ENCODE results near the gene AIFM1. TPM values are rescaled to one million over a fixed set of nuclear protein-coding genes. Genes with fewer than 3 reads are reported as not detected.
"Not testable (repeated sequence)": the region's sequence is repeated elsewhere in the genome, so short reads cannot be mapped to it uniquely, and the experiment has no call there.

AIFM1 gene
- total and polyA plus RNA-seq, 2 donors: 10.8 to 26.2 TPM

- 22% methylated on average over 28 of the region's 28 CpGs for WGBS
- DNase-seq (ENCODE audit: extremely low spot score): no peak
- Histone ChIP-seq H3K27ac (ENCODE audit: low read depth) (peak overlapping the region; percentile 83), H3K4me1 (ENCODE audit: insufficient read depth) (no peaks in the 10 kb centered on the region), H3K4me3 (ENCODE audit: low read depth, low read length) (no peak overlapping the region), H3K36me3 (ENCODE audit: insufficient read depth) (no peaks in the 10 kb centered on the region)
Observed at GRCh38 chrX:130120321-130120731, 45.3 kb downstream of the AIFM1 start.

- H3K36me3 ChIP-seq (ENCODE audit: insufficient read depth): no peaks in the 10 kb centered on the region
- DNase-seq (ENCODE audit: extremely low spot score): no peak
- peak overlapping the region; percentile 48 for H3K27ac ChIP-seq (ENCODE audit: low read depth)
- H3K4me1 ChIP-seq (ENCODE audit: insufficient read depth): no peaks in the 10 kb centered on the region
- WGBS: 50% methylated on average over 14 of the region's 14 CpGs
- H3K4me3 ChIP-seq (ENCODE audit: low read depth, low read length): no peak overlapping the region
Observed at GRCh38 chrX:130119312-130119898, 46.2 kb downstream of the AIFM1 start.

- Histone ChIP-seq H3K36me3 (ENCODE audit: insufficient read depth) (no peaks in the 10 kb centered on the region), H3K27ac (ENCODE audit: low read depth) (peak overlapping the region; percentile 48), H3K4me1 (ENCODE audit: insufficient read depth) (no peaks in the 10 kb centered on the region), H3K4me3 (ENCODE audit: low read depth, low read length) (no peak overlapping the region)
- DNase-seq (ENCODE audit: extremely low spot score): no peak
- WGBS: 22% methylated on average over 21 of the region's 21 CpGs
Observed at GRCh38 chrX:130118441-130119311, 47.0 kb downstream of the AIFM1 start.

- no peak for DNase-seq (ENCODE audit: extremely low spot score)
- WGBS: 95% methylated on average over 7 of the region's 7 CpGs
- Histone ChIP-seq H3K36me3 (ENCODE audit: insufficient read depth) (no peaks in the 10 kb centered on the region), H3K4me1 (ENCODE audit: insufficient read depth) (no peaks in the 10 kb centered on the region), H3K27ac (ENCODE audit: low read depth) (no peak overlapping the region), H3K4me3 (ENCODE audit: low read depth, low read length) (no peak overlapping the region)
Observed at GRCh38 chrX:130117166-130117565, 48.5 kb downstream of the AIFM1 start.

- H3K4me1 ChIP-seq (ENCODE audit: insufficient read depth): not testable (repeated sequence)
Observed at GRCh38 chrX:130115119-130115885, 50.3 kb downstream of the AIFM1 start.

GRCh38 chrX:130114141-130114588 lies 51.5 kb downstream of the AIFM1 start:
- H3K36me3 ChIP-seq (ENCODE audit: insufficient read depth): no peaks in the 10 kb centered on the region
- DNase-seq (ENCODE audit: extremely low spot score): no peak
- H3K4me1 ChIP-seq (ENCODE audit: insufficient read depth): no peaks in the 10 kb centered on the region
- no peak overlapping the region for H3K4me3 ChIP-seq (ENCODE audit: low read depth, low read length)
- WGBS: 86% methylated on average over 9 of the region's 9 CpGs
- no peak overlapping the region for H3K27ac ChIP-seq (ENCODE audit: low read depth)

More at GRCh38 chrX:130115119-130115885, 50.3 kb downstream of the AIFM1 start:
- H3K36me3 ChIP-seq (ENCODE audit: insufficient read depth); H3K27ac ChIP-seq (ENCODE audit: low read depth); H3K4me3 ChIP-seq (ENCODE audit: low read depth, low read length); DNase-seq (ENCODE audit: extremely low spot score): not testable (repeated sequence)
- 94% methylated on average over 10 of the region's 10 CpGs for WGBS

GRCh38 chrX:130111220-130112154 lies 54.2 kb downstream of the AIFM1 start:
- H3K36me3 ChIP-seq (ENCODE audit: insufficient read depth): no peaks in the 10 kb centered on the region
- DNase-seq (ENCODE audit: extremely low spot score): no peak
- H3K4me3 ChIP-seq (ENCODE audit: low read depth, low read length): peak overlapping the region; percentile 78
- H3K4me1 ChIP-seq (ENCODE audit: insufficient read depth): no peaks in the 10 kb centered on the region
- WGBS: 42% methylated on average over 43 of the region's 43 CpGs
- peak overlapping the region; percentile 83 for H3K27ac ChIP-seq (ENCODE audit: low read depth)

GRCh38 chrX:130110379-130111219 lies 55.0 kb downstream of the AIFM1 start, which contains the start of gene ELF4:
ELF4 (minus strand) TSS chrX:130110497; CDS start chrX:130081330, 29,167 bp downstream.
- peak within 1 kb of the TSS; percentile 78 for H3K4me3 ChIP-seq (ENCODE audit: low read depth, low read length)
- H3K4me1 ChIP-seq (ENCODE audit: insufficient read depth): peaks cover 1% of the 10 kb centered on the region
- WGBS: 1% methylated on average over 61 of the region's 123 CpGs
- H3K27ac ChIP-seq (ENCODE audit: low read depth): peak within 1 kb of the TSS; percentile 90
- DNase-seq (ENCODE audit: extremely low spot score): no peak
- no peaks in the 10 kb centered on the region for H3K36me3 ChIP-seq (ENCODE audit: insufficient read depth)

GRCh38 chrX:130109429-130110378 lies 55.9 kb downstream of the AIFM1 start:
- no peaks in the 10 kb centered on the region for H3K36me3 ChIP-seq (ENCODE audit: insufficient read depth)
- WGBS: 2% methylated on average over 81 of the region's 81 CpGs
- peak overlapping the region; percentile 90 for H3K27ac ChIP-seq (ENCODE audit: low read depth)
- no peak for DNase-seq (ENCODE audit: extremely low spot score)
- peaks cover 1% of the 10 kb centered on the region for H3K4me1 ChIP-seq (ENCODE audit: insufficient read depth)
- H3K4me3 ChIP-seq (ENCODE audit: low read depth, low read length): peak overlapping the region; percentile 78

GRCh38 chrX:130108647-130109428 lies 56.8 kb downstream of the AIFM1 start:
- H3K27ac ChIP-seq (ENCODE audit: low read depth): peak overlapping the region; percentile 90
- peaks cover 1% of the 10 kb centered on the region for H3K4me1 ChIP-seq (ENCODE audit: insufficient read depth)
- no peaks in the 10 kb centered on the region for H3K36me3 ChIP-seq (ENCODE audit: insufficient read depth)
- 30% methylated on average over 9 of the region's 9 CpGs for WGBS
- DNase-seq (ENCODE audit: extremely low spot score): no peak
- H3K4me3 ChIP-seq (ENCODE audit: low read depth, low read length): peak overlapping the region; percentile 78

GRCh38 chrX:130106071-130106470 lies 59.6 kb downstream of the AIFM1 start:
- Histone ChIP-seq H3K36me3 (ENCODE audit: insufficient read depth) (no peaks in the 10 kb centered on the region), H3K4me3 (ENCODE audit: low read depth, low read length) (no peak overlapping the region), H3K27ac (ENCODE audit: low read depth) (no peak overlapping the region), H3K4me1 (ENCODE audit: insufficient read depth) (peaks cover 1% of the 10 kb centered on the region)
- 36% methylated on average over 10 of the region's 10 CpGs for WGBS
- DNase-seq (ENCODE audit: extremely low spot score): no peak

Data from urinary bladder (tissue), 4 donors.